Hepatocyte (in vitro differentiated cells): ENCODE measurements around the gene SLC27A2. TPM values are rescaled to one million over a fixed set of nuclear protein-coding genes. Genes with fewer than 3 reads are reported as not detected.
"Not testable (repeated sequence)": the region's sequence is repeated elsewhere in the genome, so short reads cannot be mapped to it uniquely, and the experiment has no call there.

Experiments used
- DNase-seq: peaks from one replicate; pipeline ENCODE4 v3.0.0-alpha.2; 2016; ENCODE audit warnings: low spot score
- H2AFZ ChIP-seq: fragments of 200-600 bp; sonication (generic); 2 replicates; pipeline ENCODE4 v1.6.0; 2016; ENCODE audit warnings: antibody characterized with exemption, mild to moderate bottlenecking
- H3K27ac ChIP-seq: fragments of 200-600 bp; sonication (generic); 2 replicates; pipeline ENCODE4 v1.5.1; 2016; ENCODE audit warnings: mild to moderate bottlenecking
- H3K27me3 ChIP-seq: fragments of 200-600 bp; sonication (generic); 2 replicates; pipeline ENCODE4 v1.6.1; 2016
- H3K36me3 ChIP-seq: fragments of 200-600 bp; sonication (generic); replicated peaks from 2 replicates; pipeline ENCODE4 v1.5.1; 2016; ENCODE audit warnings: low read depth; ENCODE audit not compliant: insufficient read depth
- H3K4me1 ChIP-seq: fragments of 200-600 bp; sonication (generic); 2 replicates; pipeline ENCODE4 v1.5.1; 2016; ENCODE audit warnings: mild to moderate bottlenecking, moderate library complexity; ENCODE audit not compliant: insufficient read depth
- H3K4me2 ChIP-seq: fragments of 200-600 bp; sonication (generic); 2 replicates; pipeline ENCODE4 v1.6.0; 2016
- H3K4me3 ChIP-seq: fragments of 200-600 bp; sonication (generic); 2 replicates; pipeline ENCODE4 v1.5.1; 2016; ENCODE audit warnings: mild to moderate bottlenecking
- H3K79me2 ChIP-seq: fragments of 200-600 bp; sonication (generic); 2 replicates; pipeline ENCODE4 v1.6.0; 2017; ENCODE audit warnings: mild to moderate bottlenecking
- H3K9me2 ChIP-seq: fragments of 200-600 bp; sonication (generic); replicated peaks from 2 replicates; pipeline ENCODE4 v1.6.0; 2017; ENCODE audit warnings: mild to moderate bottlenecking; ENCODE audit not compliant: insufficient read depth
- H3K9me3 ChIP-seq: fragments of 200-600 bp; sonication (generic); 2 replicates; pipeline ENCODE4 v1.5.1; 2016; ENCODE audit warnings: low read depth, mild to moderate bottlenecking
- H4K20me1 ChIP-seq: fragments of 200-600 bp; sonication (generic); 2 replicates; pipeline ENCODE4 v1.6.0; 2016; ENCODE audit warnings: mild to moderate bottlenecking; ENCODE audit not compliant: insufficient read depth, poor library complexity, severe bottlenecking
- CTCF ChIP-seq: fragments of 200-600 bp; sonication (generic); IDR thresholded peaks from 2 replicates; pipeline ENCODE4 v1.5.1; 2016; ENCODE audit warnings: antibody characterized with exemption, mild to moderate bottlenecking; ENCODE audit not compliant: poor library complexity
- EZH2 ChIP-seq: fragments of 200-600 bp; sonication (generic); IDR thresholded peaks from 2 replicates; pipeline ENCODE4 v1.6.1; 2016; ENCODE audit warnings: antibody characterized with exemption, mild to moderate bottlenecking, borderline replicate concordance
- EZH2phosphoT487 ChIP-seq: fragments of 200-600 bp; sonication (generic); IDR thresholded peaks from one replicate; pipeline ENCODE4 v1.6.1; 2018; ENCODE audit warnings: antibody characterized with exemption, mild to moderate bottlenecking, low read depth, moderate library complexity; ENCODE audit not compliant: unreplicated experiment, severe bottlenecking
- WGBS: methylation state at CpG from one replicate; pipeline ENCODE4 v1.1.6; 2016; ENCODE audit warnings: low lambda C conversion rate; ENCODE audit errors: missing lambda C conversion rate; 5-methylcytosine and 5-hydroxymethylcytosine counted together
- polyA plus RNA-seq: library from polyadenylated mRNA; unstranded; fragments of >200 nt; fragmentation: Nextera tagmentation; extraction: Ambion mirVana; gene quantifications from 2 replicates; pipeline ENCODE4 v1.2.1, GENCODE V29; 2016
- total RNA-seq: library from RNA; depleted of rRNA; stranded (reverse); fragments of >200 nt; gene quantifications from 2 replicates; pipeline ENCODE4 v1.2.3, GENCODE V29; 2014

SLC27A2 gene
- total and polyA plus RNA-seq, 2 experiments from 2014 or later, result 24.8 to 41.3 TPM

GRCh38 chr15:50151476-50151875 is 30.5 kb upstream of the SLC27A2 start:
- no peak overlapping the region for H2AFZ ChIP-seq
- no peaks in the 10 kb centered on the region for H4K20me1 ChIP-seq
- no peak for DNase-seq
- no peaks in the 10 kb centered on the region for H3K4me1 ChIP-seq
- no peaks in the 10 kb centered on the region for H3K79me2 ChIP-seq
- H3K9me3 ChIP-seq, result no peaks in the 10 kb centered on the region
- H3K27ac ChIP-seq, result no peak overlapping the region
- TF ChIP-seq EZH2phosphoT487 (no peak), CTCF (no peak), EZH2 (no peak)
- no peaks in the 10 kb centered on the region for H3K27me3 ChIP-seq
- H3K9me2 ChIP-seq, result no peaks in the 10 kb centered on the region
- no peaks in the 10 kb centered on the region for H3K36me3 ChIP-seq
- H3K4me2 ChIP-seq, result no peak overlapping the region
- no peak overlapping the region for H3K4me3 ChIP-seq
- 94% methylated on average over 2 of the region's 2 CpGs for WGBS

- not testable (repeated sequence) for H3K4me1 ChIP-seq, H4K20me1 ChIP-seq, H3K36me3 ChIP-seq, H3K4me3 ChIP-seq, DNase-seq, H3K4me2 ChIP-seq, H2AFZ ChIP-seq, H3K9me3 ChIP-seq, H3K27ac ChIP-seq, H3K79me2 ChIP-seq, H3K27me3 ChIP-seq, H3K9me2 ChIP-seq
- 88% methylated on average over 6 of the region's 28 CpGs for WGBS
These were observed 23.8 kb upstream of the SLC27A2 start for GRCh38 chr15:50158236-50158635.

- TF ChIP-seq CTCF, result no peak
- no peak for TF ChIP-seq EZH2
- TF ChIP-seq EZH2phosphoT487, result no peak
- H3K4me1 ChIP-seq, result peaks cover 11% of the 10 kb centered on the region
- H3K36me3 ChIP-seq, result no peaks in the 10 kb centered on the region
- DNase-seq, result no peak
- 60% methylated on average over 2 of the region's 2 CpGs for WGBS
- H3K9me3 ChIP-seq, result no peaks in the 10 kb centered on the region
- no peaks in the 10 kb centered on the region for H3K9me2 ChIP-seq
- H2AFZ ChIP-seq, result no peak overlapping the region
- H4K20me1 ChIP-seq, result no peaks in the 10 kb centered on the region
- no peak overlapping the region for H3K27ac ChIP-seq
- no peaks in the 10 kb centered on the region for H3K79me2 ChIP-seq
- no peak overlapping the region for H3K4me3 ChIP-seq
- no peaks in the 10 kb centered on the region for H3K27me3 ChIP-seq
- no peak overlapping the region for H3K4me2 ChIP-seq
These were observed 18.9 kb upstream of the SLC27A2 start for GRCh38 chr15:50162969-50163718.

GRCh38 chr15:50163719-50164410 is 18.1 kb upstream of the SLC27A2 start:
- Histone ChIP-seq H3K4me1 (peaks cover 18% of the 10 kb centered on the region), H3K9me3 (no peaks in the 10 kb centered on the region), H2AFZ (no peak overlapping the region), H3K27me3 (no peaks in the 10 kb centered on the region), H3K4me3 (no peak overlapping the region), H3K79me2 (no peaks in the 10 kb centered on the region), H3K27ac (no peak overlapping the region), H3K4me2 (no peak overlapping the region), H4K20me1 (no peaks in the 10 kb centered on the region), H3K9me2 (no peaks in the 10 kb centered on the region), H3K36me3 (no peaks in the 10 kb centered on the region)
- DNase-seq, result no peak
- TF ChIP-seq EZH2, result no peak
- no peak for TF ChIP-seq EZH2phosphoT487
- no peak for TF ChIP-seq CTCF
- WGBS, result 75% methylated on average over 2 of the region's 2 CpGs
